GM18508 (cell line): Measurements from ENCODE around the gene H2AZ2.

ENCODE experiments used
- ATAC-seq: cut with Tn5 transposase; IDR thresholded peaks from one replicate; pipeline ENCODE4 v1.9.1; 2021; ENCODE audit warnings: moderate number of reproducible peaks; ENCODE audit not compliant: insufficient read depth, unreplicated experiment

H2AZ2 gene

DNA sequence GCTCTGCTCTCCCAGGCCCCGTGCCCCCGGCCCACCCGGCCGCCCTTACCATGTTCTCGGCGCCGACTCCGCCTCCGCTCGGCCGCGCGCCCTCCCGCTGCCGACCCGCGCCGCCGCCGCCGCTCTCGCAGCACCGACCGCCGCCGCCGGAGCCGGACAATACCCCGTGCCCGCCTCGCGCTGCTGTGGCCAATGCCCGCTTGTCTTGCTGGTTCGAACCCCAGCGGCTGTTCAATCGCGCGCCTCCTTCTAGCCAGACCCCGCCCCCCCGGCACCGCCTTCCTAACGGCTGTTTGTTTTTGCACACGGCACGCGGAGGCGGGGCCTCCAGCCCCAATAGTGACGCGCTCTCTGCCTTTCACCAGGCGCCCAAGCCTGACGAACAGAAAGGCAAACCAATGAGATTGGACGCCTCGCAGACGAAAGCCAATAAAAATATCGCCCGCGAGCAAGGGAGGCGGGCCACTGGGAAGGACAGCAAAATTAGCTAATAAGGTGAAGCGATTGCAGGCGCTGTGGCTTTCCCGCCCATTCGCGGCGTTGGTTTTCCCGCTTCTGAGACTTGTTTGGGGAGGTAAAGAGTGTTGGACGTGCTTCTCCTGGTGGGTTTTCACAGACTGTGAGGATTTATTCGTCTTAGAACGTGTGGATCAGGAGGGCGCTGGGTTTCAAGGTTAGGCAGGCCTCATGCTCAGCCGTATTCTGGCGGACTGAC is at the start of gene H2AZ2:
Gene H2AZ2 (minus strand): TSS at position 168 of the 715 bp plus-strand sequence. CDS start 116 bp downstream, at position 52.
- peak; percentile 74 for ATAC-seq

DNA sequence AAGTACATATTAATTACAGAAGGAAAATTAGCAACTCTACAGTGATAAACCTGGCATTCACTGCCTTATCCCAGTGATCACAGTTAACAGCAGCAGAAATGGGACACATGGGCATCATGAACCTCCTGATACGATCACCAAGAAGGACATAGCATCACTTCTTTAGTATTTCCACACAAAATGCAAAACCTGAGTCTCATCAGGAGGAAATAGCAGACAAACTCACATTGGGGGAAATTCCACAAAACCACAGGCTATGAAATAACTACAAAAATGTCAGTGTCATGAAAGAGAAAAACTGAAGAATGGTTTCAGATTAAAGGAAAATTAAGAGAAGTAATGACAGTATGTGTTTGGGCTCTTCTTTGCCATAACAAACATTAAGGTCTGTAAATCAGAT is 49.4 kb upstream of the H2AZ2 start:
- no peak for ATAC-seq

DNA sequence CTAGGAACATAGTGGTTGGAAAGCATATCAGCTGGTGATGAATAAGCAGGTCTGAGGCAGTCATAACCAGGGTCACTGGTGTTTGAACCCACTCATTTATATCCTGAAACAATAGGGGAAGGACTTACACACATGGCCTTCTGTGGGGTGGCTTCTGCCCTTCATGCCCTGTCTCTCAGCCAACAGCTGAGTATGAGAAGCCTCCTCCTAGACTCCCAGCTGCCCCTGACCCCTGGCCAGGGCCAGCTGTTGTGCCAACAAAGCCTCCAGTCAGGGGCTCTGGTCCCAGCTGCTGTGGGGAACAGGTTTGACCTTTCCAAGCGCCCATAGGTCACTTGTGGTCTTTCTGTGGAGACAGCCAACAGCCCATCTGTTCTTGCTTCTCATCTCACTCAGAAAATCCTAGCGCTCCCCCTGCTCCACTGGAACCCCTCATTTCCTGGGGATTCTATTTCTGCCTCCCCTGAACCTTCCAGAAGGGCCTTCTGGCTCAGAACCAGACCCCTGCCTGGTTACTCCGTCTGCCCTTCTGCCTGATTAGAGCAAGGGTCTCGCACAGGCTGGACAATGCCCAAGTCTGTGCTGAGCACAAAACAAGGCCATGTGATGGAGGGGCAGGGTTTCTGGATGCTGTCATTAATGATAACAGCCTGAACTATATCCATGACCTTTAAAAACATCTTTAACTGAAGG is 47.1 kb upstream of the H2AZ2 start:
- ATAC-seq, result no peak

DNA sequence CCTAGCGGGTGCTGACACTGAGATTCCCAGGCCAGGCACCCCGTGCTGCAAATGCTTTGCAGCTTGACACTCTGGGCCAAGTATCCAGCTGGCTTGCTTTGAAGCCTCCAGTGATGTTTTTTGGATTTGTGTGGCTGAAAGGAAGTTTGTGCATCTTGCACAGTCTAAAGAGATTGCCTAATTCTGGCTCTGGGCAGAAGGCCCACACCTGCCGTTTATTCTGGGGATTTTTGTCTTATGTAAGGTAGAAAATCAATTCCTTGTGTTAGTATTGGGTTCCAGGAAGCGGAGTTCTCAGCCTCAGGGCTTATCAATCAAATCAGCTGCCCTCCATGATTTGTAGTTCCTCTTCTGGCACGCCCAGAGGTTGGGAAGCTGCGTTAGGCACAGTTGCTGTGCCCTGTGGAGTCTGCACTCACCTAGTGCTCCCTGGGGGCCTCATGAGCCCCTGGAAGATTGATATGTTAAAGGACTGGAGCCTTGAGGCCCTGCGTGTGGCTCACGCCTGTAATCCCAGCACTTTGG is 45.9 kb upstream of the H2AZ2 start:
- no peak for ATAC-seq

DNA sequence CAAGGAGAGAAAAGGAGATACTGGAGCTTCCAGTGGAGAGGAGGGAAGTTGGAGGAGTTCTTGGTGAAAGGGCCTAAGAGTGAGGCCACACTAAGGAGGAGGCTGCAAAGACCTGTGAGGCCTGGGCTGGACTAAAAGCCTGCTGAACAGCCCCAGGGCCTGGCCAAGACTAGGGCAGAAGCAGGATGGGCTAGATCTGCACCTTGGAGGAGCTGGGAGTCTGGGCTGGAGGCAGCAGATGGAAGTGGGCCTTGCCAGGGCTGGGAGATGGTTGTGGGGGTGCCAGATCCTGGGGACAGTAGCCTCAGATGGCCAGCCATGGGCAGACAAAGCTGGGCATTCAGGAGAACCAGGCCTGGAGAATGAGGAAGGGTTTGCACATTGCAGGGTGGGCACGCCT is 43.9 kb upstream of the H2AZ2 start:
- no peak for ATAC-seq

DNA sequence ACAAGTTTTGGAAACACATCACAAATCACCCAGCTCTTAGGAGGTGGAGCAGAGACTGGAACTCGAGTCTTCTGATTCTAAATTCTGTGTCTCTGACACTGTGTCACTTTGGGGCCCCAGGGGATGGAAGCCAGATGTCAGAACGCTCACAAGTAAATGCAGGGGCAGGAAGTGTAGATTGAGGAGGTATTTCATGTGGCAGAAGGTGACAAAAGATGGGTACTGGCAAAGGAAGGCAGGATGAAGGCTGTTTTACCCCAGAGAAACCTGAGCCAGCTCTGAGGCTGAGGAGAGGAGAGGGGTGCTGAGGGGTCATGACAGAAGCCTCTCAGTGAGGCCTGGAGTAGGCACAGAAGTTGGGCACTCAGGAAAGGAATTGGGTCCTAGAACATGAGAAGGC is 43.5 kb upstream of the H2AZ2 start:
- ATAC-seq, result no peak

DNA sequence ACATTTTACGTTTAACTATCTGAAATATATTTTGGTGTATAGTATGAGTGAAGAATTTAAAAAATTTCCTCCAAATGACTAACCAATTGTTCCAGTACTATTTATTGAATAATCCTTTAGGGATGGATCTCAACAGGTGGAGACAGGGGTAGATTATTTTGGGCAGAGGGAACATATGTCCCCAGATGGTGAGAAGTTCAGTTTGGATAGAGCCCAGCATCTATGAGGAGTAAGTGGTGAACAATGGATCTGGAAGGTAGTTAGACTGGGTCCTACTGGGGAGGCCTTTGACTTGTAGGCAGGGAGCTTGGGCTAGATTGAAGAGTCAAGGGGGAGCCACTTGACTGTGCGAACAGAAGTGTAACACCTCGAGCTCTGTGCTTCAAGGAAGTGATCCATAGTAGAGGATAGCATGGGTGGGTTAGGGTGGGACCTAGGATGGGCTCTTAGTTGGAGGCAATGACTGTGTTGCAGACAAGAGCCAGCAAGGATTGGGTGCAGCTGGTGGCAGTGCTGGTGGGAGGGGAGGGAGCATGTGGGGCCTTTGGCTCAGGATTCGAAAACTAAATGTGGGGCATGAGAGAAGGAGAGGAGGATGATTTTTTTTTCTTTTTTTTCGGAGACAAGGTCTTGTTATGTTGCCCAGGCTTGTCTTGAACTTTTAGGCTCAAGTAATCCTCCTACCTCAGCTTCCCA is 41.3 kb upstream of the H2AZ2 start:
- ATAC-seq, result no peak

DNA sequence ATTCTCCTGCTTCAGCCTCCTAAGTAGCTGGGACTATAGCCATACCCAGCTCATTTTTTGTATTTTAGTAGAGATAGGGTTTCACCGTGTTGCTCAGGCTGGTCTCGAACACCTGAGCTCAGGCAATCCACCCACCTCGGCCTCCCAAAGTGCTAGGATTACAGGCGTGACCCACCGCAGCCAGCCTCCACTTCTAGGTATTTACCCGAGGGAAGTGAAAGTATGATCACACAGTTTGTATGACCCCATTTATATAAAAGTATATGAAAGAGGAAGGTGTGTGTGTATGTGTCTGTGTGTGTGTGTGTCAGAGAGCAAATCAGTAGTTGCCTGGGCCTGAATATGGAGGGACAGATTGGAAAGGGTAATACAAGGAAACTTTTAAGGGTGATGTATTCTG is 39.4 kb upstream of the H2AZ2 start:
- no peak for ATAC-seq

DNA sequence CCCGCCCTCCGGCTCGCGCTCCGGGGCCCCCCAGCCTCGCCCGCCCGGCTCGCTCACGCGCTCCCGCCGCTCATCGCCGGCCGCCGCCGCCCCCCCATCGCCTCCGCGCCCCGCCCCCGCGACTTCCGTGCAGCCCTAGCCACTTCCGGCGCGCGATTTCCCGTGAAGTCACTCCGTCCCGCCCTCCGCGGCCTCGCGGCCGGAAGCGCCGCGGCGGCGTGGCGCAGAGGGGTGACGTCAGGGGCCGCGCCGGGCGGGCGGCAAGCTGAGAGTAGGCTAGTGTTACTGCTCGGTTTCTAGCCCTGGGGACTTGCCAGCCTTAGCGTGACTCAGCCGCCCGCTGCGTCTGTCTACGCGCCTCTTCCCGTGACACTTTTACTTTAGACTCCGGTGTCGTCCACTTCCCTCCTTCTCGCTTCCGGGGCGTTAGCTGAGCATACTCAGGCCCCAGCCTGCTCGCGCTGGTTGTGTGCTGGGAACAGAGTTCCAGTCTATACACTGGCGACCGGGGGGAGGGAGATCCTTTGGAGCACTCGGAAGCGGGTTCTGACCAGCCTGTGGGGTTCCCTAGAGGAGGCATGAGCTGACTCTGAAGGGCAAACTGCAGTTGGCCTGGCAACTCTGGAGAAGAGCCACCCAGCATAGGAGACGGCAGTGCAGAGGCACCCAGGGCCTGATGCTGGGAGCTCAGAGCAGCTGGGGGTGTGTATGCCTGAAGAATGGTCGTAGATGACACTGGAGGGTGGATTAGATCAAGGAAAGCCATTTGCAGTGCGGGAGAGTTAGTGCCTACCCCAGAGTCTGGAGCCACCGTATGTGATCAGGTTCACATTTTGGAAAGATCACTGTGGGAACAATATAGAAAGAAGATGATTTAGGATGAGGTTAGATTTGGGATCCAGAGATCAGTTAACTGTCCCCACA is 37.8 kb upstream of the H2AZ2 start, which contains the start of gene PURB:
Gene PURB (minus strand): TSS at position 137 of the 924 bp plus-strand sequence. CDS start 182 bp downstream, outside the sequence.
- ATAC-seq, result peak; percentile 79

DNA sequence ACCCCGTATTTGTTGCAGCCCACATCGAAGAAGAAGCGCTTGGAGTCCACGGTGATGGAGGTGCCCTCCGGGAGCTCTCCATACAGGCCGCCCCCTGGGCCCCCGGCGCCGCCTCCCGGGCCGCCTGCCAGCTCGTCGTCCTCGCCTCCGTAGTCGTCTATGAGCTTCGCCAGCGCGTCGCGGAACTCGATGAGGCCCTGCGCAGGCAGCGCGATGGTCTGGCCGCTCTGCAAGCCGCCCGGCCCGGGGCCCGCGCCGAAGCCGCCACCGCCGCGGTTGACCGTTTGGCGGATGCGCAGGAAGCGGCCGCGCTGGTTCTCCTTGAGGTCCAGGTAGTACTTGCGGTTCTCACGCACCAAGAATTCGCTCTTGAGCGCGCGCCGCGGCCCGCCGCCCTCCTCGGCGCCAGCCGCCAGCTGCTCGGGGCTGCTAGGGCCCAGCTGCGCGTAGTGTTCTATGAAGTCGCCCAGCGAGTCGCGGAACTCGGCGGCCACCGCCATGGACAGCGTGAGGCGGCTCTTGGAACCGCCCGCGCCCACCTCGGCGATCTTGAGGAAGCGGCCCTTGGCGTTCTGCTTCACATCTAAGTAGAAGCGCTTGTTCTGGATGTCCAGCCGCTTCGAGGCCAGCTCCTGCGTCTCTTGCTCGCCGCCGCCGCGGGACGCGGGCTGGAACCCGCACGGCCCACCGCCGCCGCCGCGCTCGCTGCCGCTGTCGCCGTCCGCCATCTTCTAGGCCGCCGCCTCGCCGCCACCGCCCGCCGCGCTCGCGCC is 36.9 kb upstream of the H2AZ2 start:
- peak; percentile 3 for ATAC-seq

DNA sequence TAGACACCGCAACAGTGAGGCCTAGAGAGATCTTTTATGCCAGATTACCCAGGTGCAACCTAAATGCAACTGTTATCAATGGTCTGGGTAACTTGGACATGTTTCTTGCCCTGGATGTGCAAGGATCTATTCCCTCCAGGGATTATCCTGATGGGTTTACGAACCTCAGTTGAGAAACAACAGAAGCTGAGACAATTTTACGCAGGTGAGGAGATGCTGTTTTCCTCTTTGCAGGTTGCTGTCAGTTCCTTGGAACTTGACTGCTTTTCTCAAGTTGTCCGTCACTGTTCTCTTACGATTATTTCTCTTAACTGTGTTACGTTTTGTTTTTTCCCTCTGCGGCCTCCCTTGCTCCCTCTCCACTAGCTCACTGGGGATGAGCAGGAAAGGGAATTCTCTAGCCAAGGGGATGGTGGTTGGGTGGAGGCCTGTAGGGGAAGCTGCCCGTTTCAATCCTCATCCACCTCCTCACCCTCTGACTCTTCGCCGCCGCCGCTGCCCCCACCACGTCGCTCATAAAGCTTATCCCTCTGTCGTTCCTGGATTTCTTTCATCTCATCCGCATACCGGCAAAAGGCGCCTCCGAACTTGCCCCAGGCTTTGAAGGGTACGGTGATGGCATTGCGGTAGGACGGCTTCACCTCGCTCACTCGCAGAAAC is 36.2 kb upstream of the H2AZ2 start:
- no peak for ATAC-seq

DNA sequence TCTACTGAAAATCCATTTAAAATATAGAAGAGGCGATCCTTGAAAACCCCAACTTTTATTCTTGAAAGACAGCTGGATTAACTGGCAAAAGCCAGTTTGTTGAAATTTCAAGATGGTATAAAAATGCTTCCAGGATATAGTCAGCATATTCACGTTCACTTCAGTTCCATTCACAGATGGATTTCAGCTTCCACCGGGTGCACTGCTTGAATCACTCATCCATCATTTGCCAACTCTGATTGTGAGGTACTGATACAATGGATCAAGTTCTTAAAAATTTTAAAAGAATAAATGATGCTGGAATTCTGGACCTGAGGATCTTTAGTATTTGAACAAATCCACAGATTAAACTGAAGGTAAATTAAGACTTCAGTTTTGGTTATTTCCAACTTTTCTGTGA is 35.0 kb upstream of the H2AZ2 start:
- no peak for ATAC-seq

DNA sequence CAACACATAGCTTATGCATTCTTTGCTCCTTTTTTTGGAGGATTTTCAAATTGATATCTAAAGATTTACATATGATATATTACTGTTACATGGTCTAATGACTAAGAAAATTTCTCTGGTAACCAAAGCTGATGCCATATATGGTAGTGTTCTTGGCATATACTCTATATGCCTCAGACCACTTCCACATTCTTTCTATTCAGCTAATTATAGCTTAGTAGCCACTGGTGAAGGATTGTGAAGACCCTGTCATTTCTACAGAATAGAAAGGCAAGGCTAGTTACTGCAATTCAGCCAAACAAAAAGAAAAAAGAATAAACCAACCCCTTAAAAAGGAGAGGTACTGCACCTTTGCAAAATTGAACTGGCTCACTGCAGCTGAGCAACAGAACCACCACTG is 33.7 kb upstream of the H2AZ2 start:
- ATAC-seq, result no peak

DNA sequence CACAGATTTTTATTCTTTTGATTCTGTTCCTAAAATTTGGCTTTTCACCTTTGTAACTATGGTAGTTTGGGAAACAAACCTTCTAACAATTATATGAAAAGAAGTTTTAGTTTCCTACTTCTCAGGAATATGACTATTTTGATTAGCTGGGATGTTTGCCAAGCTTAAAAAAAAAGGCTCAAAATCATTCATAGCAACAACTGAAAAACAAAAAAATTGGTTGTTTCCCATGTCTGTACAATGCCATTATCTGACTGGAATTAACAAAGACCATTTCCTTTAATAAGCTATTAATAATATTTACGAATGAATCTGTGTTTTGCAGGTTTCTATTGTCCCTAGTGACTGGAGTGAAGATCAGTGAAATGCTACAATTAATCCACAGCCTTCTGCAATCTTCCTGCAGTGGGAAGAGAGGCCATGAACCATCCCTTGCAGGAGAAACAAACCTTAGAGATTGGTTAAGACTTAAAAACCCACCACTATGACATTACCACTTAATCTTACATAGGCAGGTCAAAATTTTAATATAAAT is 33.2 kb upstream of the H2AZ2 start:
- ATAC-seq, result no peak

DNA sequence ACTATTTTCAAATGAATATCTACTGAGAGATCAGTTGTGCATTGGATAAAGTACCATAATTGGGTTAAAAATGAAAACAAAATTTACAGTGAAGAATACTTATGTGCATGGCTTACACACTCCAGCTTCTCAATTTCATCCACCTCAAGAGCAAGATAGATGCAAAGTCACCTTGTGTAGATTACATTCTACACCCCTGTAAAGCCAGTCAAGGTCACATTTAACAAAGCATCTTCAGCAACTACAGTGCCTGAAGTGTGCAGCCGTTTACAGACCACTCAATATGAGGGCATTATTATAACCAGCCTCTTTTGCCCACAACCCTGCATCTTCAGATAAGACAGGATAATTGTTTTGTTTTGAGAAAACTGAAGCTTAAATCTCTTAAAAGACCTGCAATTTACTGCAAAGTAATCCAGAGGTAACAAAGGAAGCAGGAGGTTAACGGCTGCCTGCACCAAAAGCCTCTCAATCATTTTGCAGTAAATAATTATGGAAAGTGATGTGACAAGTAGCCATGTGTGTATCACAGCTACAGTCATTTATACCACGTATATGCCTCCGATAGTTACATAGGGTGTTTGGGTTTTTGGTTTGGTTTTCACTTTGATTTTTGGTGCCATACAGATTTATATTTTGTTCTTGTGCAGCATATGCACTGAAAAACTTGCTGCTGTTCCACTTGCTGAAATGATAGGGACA is 32.6 kb upstream of the H2AZ2 start:
- no peak for ATAC-seq

DNA sequence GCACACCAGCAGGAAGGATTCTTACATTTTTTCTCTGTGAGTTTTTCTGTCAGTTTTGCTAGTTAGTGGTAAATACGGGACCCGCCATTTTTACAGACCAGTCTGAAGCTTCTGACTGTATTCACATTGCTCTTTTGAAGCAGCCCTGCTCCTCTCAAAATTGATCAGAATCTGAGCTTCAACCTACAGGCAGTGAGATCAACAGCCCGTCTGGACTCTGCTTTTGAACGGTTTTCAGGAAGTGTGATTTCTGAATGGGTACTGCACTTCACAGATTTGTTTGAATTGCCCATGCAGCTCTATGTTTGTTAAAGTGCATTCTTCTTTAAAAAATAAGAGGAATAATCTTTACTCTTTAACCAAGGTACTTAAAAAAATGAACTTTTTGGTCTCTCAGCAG is 28.5 kb upstream of the H2AZ2 start:
- no peak for ATAC-seq

DNA sequence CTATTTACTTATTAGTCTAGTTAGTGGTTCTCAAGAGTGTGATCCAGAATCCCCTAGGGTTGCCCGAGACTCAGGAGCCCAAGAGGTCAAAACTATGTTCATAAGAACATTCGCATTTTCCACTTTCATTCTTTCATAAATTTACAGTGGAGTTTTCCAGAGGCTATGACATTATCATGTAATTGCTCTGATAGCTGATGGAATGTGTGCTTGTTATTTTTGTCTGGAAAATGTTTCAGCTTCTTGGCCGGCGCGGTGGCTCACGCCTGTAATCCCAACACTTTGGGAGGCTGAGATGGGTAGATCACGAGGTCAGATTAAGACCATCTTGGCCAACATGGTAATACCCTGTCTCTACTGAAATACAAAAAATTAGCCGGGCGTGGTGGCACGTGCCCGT is 27.4 kb upstream of the H2AZ2 start:
- ATAC-seq, result no peak

DNA sequence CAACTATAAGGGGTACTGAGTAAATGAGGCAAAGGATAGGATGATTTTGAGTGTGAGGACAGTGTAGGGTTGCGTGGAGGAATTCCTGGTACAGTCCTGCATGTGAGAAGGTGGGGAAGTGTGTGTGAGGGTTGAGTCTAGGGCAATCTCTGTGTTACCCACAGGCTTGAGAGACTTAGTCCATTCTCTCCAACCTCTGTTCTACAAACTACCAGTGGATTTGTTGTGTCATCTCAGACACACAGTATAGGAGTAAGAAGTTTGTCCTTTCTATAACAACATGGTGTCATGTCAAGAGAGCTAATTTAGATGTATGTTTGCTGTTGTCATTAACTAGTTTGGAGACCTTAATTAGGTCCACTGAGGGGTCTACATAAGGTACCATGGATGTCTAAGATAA is 24.9 kb upstream of the H2AZ2 start:
- ATAC-seq, result no peak
